Gastroesophageal sphincter (tissue), 4 donors: Measurements from ENCODE around the gene PLEKHO2. TPM values are rescaled to one million over a fixed set of nuclear protein-coding genes. Genes with fewer than 3 reads are reported as not detected.
A peak's percentile ranks its signal among the peaks of the same experiment; 100 is the strongest.

Experiments
- ATAC-seq: fragments of 150-250 bp; one replicate; pipeline ENCODE4 v1.9.1; 2016; ENCODE audit warnings: mild to moderate bottlenecking, moderate library complexity
- H3K27ac ChIP-seq, 4 donors: fragments of 200-600 bp; sonication (generic) in 3 of 4; 1 replicate in 3 of 4; 2 replicates in 1 of 4; pipeline ENCODE4 v1.5.1; 2016 to 2019
- H3K27me3 ChIP-seq: fragments of 200-600 bp; sonication (generic); one replicate; pipeline ENCODE4 v1.5.1; 2019
- H3K36me3 ChIP-seq, 2 donors: fragments of 200-600 bp; sonication (generic); one replicate each; pipeline ENCODE4 v1.5.1; 2019; ENCODE audit warnings: control low read depth in 1 of 2
- H3K4me1 ChIP-seq, 3 donors: fragments of 200-600 bp; sonication (generic); 1 replicate in 2 of 3; 2 replicates in 1 of 3; pipeline ENCODE4 v1.5.1; 2016 to 2019; ENCODE audit warnings: control low read depth in 2 of 3
- H3K4me3 ChIP-seq, 2 donors: fragments of 200-600 bp; sonication (generic); one replicate each; pipeline ENCODE4 v1.5.1; 2019; ENCODE audit warnings: mild to moderate bottlenecking in 1 of 2, moderate library complexity in 1 of 2
- H3K9me3 ChIP-seq, 3 donors: fragments of 200-600 bp; sonication (generic); one replicate each; pipeline ENCODE4 v1.5.1; 2017 to 2019; ENCODE audit warnings: control low read depth in 2 of 3
- EP300 ChIP-seq: sonication (generic); formaldehyde crosslinking; IDR thresholded peaks from one replicate; pipeline ENCODE4 v1.6.1; 2017; ENCODE audit warnings: antibody characterized with exemption, mild to moderate bottlenecking
- POLR2A ChIP-seq, 2 donors: fragments of 450-650 bp; IDR thresholded peaks; one replicate each; pipeline ENCODE4 v1.6.1; 2017; ENCODE audit warnings: antibody characterized with exemption in 2 of 2, mild to moderate bottlenecking in 2 of 2, moderate library complexity in 1 of 2
- POLR2AphosphoS5 ChIP-seq: sonication (generic); formaldehyde crosslinking; IDR thresholded peaks from one replicate; pipeline ENCODE4 v1.6.1; 2017; ENCODE audit warnings: antibody characterized with exemption
- WGBS, 2 donors: methylation state at CpG; one replicate each; pipeline ENCODE4 v1.1.5; 2018; ENCODE audit warnings: low coverage in 1 of 2; 5-methylcytosine and 5-hydroxymethylcytosine counted together
- total RNA-seq, 4 donors: library from RNA; depleted of rRNA; stranded (reverse); fragments of >200 nt; gene quantifications; one replicate each; pipeline ENCODE4 v1.1.0, GENCODE V29; 2016
- TF ChIP-seq, protein P1 (sequence below), 4 experiments: fragments of 200-600 bp in 2 of 4; fragments of 450-650 bp in 2 of 4; sonication (generic) in 1 of 4; IDR thresholded peaks; one replicate each; pipeline ENCODE4 v1.5.1; 2017 to 2019; ENCODE audit warnings: antibody characterized with exemption in 4 of 4, mild to moderate bottlenecking in 2 of 4, moderate library complexity in 2 of 4

PLEKHO2 gene
- total RNA-seq, 4 donors from 2014 or later = 27.1 to 47.9 (median 43.1) TPM

DNA sequence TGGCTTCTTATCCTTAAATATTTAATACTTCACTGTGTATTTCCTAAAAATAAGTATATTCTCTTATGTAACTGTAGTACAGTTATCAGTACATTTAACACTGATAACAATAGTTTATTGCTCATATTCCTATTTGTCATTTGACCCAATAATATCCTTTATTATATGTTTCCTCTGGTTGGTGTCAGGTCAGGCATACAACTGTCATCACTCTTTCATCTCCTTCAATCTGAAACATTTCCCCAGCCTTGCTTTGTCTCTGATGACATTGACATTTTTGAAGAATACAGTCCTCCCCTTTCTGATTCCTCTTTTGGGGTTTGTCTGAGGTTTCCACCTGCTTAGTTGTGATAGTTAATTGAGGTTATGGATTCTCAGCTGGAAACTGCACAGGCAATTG, 27.8 kb downstream of the PLEKHO2 start:
- H3K4me1 ChIP-seq = peaks cover 3 to 59% (median 24%) of the 10 kb centered on the region in 3 donors
- H3K27me3 ChIP-seq = no peaks in the 10 kb centered on the region
- H3K27ac ChIP-seq = peak overlapping the region in 3 of 4 donors; percentile 10 to 41 (median 20)
- ATAC-seq = no peak
- TF ChIP-seq POLR2AphosphoS5 = no peak
- TF ChIP-seq POLR2A (IDR thresholded peaks at IDR 0.05) = no peak
- TF ChIP-seq, protein P1, sequence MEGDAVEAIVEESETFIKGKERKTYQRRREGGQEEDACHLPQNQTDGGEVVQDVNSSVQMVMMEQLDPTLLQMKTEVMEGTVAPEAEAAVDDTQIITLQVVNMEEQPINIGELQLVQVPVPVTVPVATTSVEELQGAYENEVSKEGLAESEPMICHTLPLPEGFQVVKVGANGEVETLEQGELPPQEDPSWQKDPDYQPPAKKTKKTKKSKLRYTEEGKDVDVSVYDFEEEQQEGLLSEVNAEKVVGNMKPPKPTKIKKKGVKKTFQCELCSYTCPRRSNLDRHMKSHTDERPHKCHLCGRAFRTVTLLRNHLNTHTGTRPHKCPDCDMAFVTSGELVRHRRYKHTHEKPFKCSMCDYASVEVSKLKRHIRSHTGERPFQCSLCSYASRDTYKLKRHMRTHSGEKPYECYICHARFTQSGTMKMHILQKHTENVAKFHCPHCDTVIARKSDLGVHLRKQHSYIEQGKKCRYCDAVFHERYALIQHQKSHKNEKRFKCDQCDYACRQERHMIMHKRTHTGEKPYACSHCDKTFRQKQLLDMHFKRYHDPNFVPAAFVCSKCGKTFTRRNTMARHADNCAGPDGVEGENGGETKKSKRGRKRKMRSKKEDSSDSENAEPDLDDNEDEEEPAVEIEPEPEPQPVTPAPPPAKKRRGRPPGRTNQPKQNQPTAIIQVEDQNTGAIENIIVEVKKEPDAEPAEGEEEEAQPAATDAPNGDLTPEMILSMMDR (IDR thresholded peaks at IDR 0.05) = no peak
- peaks cover 0 to 39% of the 10 kb centered on the region in 2 donors for H3K36me3 ChIP-seq
- H3K9me3 ChIP-seq = no peaks in the 10 kb centered on the region
- no peak overlapping the region for H3K4me3 ChIP-seq

DNA sequence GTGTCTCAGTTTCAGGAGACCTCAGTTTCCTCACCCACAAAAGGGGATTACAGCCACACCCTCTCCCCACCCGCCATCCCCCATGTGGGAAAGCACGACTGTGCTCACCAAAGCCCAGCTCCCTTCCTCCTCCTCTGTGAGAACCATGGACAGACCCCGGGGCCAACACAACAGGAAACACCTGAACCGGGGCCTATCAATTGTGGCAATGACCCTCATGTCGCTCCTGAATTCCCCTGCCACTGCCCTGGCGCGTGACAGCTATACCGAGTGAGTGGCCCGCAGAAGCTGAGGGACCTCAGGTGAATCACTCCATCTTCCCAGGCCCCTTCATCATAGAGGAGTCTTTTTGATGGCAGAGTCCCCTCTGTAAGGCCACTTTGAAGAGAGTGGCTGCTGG, 28.6 kb downstream of the PLEKHO2 start:
- H3K27ac ChIP-seq = peak overlapping the region in 3 of 4 donors; percentile 32 to 49 (median 41)
- no peaks in the 10 kb centered on the region for H3K27me3 ChIP-seq
- peaks cover 0 to 31% of the 10 kb centered on the region in 2 donors for H3K36me3 ChIP-seq
- no peak for TF ChIP-seq EP300
- no peak for TF ChIP-seq POLR2AphosphoS5
- TF ChIP-seq, protein P1 (IDR thresholded peaks at IDR 0.05) = no peak
- no peak for TF ChIP-seq POLR2A (IDR thresholded peaks at IDR 0.05)
- ATAC-seq = peak; percentile 2
- H3K4me1 ChIP-seq = peaks cover 3 to 55% (median 24%) of the 10 kb centered on the region in 3 donors
- no peaks in the 10 kb centered on the region for H3K9me3 ChIP-seq
- 89% methylated on average over 3 of the region's 9 CpGs; no CpG with 5 or more reads in 1 of the 2 donors for WGBS, 2 donors
- no peak overlapping the region for H3K4me3 ChIP-seq

DNA sequence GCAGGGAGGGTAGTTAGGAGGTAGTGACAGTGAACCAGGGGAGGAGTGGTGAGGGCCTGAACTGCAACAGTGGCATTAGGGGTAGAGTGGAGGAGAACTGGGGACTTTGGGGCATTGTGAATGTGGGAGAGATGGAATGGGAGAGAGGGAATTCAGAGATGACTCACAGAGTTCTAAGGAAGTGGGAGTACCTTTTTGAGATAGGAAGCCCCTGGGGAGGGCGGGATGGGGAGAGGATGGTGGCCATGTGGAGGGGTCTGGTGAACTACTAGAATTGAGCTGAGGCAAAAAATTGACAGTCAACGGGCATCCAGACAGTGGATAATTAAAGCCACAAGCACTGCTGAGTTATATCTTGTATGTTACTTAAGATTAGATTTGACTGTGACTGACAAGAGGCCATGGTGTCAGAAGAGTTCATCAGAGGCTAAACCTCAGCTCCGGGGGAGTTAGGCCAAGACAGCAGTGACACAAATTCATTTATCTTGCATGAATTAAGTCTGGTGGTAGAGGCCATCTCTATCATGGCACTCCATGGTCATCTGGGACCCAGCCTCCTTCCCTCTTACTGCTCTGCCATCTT, 34.0 kb downstream of the PLEKHO2 start:
- peaks cover 3 to 47% (median 25%) of the 10 kb centered on the region in 3 donors for H3K4me1 ChIP-seq
- H3K27ac ChIP-seq = no peak overlapping the region
- H3K4me3 ChIP-seq = no peak overlapping the region
- TF ChIP-seq, protein P1 (IDR thresholded peaks at IDR 0.05) = no peak
- no peak for TF ChIP-seq POLR2A (IDR thresholded peaks at IDR 0.05)
- TF ChIP-seq POLR2AphosphoS5 = no peak
- TF ChIP-seq EP300 = no peak
- no peaks in the 10 kb centered on the region for H3K36me3 ChIP-seq
- no peaks in the 10 kb centered on the region for H3K27me3 ChIP-seq
- ATAC-seq = no peak
- no peaks in the 10 kb centered on the region for H3K9me3 ChIP-seq
- WGBS, 2 donors = 48 to 69% methylated on average over 2 of the region's 3 CpGs

DNA sequence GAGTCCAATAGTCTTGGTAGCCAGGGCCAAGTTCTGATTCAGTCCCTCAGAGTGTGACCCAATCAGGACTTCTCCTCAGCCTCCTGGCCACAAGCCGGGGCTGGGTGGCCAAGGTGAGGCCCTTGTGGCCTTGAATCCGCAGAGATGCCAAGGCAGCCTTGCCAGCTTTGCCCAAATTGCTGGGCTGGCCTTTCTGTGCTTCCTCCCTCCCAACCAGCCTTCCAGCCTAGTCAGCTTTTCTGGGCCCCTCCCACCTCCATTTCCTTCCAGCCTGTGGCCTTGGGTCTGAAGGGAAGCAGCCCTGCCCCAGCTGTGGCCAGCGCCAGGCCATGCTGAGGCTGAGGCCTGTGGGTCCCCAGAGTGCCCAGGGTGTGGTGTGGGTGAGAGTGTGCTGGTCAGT, 35.7 kb downstream of the PLEKHO2 start:
- no peak overlapping the region for H3K4me3 ChIP-seq
- H3K36me3 ChIP-seq = no peaks in the 10 kb centered on the region
- H3K27ac ChIP-seq = peak overlapping the region in 3 of 4 donors; percentile 58 to 67 (median 62)
- no peaks in the 10 kb centered on the region for H3K27me3 ChIP-seq
- peaks cover 3 to 45% (median 25%) of the 10 kb centered on the region in 3 donors for H3K4me1 ChIP-seq
- TF ChIP-seq, protein P1 (IDR thresholded peaks at IDR 0.05) = no peak
- TF ChIP-seq POLR2A (IDR thresholded peaks at IDR 0.05) (peak in 1 of 2 donors; percentile 15), POLR2AphosphoS5 (peak; percentile 28), EP300 (no peak)
- no peaks in the 10 kb centered on the region for H3K9me3 ChIP-seq
- ATAC-seq = peak; percentile 64
- WGBS, 2 donors = 60% methylated on average over 1 of the region's 3 CpGs; no CpG with 5 or more reads in 1 of the 2 donors

DNA sequence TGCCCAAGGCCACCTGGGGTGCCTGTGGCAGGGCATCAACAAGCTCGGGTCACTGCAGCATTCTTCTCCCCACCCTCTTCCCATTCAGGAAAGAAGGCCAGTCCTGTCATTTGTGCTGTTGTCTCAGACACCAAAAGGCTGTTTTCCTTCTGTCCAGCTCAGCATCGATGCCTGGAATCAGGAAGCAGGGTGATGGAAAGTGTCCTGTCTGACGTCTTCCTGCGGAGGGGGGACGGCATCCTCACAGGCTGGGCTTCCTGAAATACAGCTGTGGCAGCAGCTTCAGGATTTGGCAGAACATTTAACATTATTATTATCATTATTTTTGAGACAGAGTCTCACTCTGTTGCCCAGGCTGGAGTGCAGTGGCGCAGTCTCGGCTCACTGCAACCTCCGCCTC, 37.0 kb downstream of the PLEKHO2 start:
- Histone ChIP-seq H3K4me3 (no peak overlapping the region), H3K9me3 (no peaks in the 10 kb centered on the region), H3K27ac (peak overlapping the region in 3 of 4 donors; percentile 58 to 67 (median 62)), H3K4me1 (peaks cover 0 to 38% (median 17%) of the 10 kb centered on the region in 3 donors), H3K27me3 (no peaks in the 10 kb centered on the region), H3K36me3 (no peaks in the 10 kb centered on the region)
- TF ChIP-seq POLR2A (IDR thresholded peaks at IDR 0.05) (no peak), POLR2AphosphoS5 (no peak), EP300 (no peak)
- TF ChIP-seq, protein P1 (IDR thresholded peaks at IDR 0.05) = no peak
- peak; percentile 32 for ATAC-seq
- WGBS, 2 donors = 40 to 73% methylated on average over 1 to 5 of the region's 8 CpGs
